Forelimb muscle (tissue), 1 donor: ENCODE measurements around the gene AKNA. TPM values are rescaled to one million over a fixed set of nuclear protein-coding genes. Genes with fewer than 3 reads are reported as not detected.
"Not testable (repeated sequence)": the region's sequence is repeated elsewhere in the genome, so short reads cannot be mapped to it uniquely, and the experiment has no call there.

Experiments used
- DNase-seq: peaks from one replicate; pipeline ENCODE4 v3.0.0-alpha.2; 2013; ENCODE audit warnings: low read depth
- polyA plus RNA-seq: library from polyadenylated mRNA; unstranded; fragments of 120-200 nt; gene quantifications from one replicate; pipeline ENCODE4 v1.2.1, GENCODE V29; 2013; ENCODE audit not compliant: insufficient read length

The AKNA gene
- polyA plus RNA-seq, 1 donor = 8.4 TPM

DNA sequence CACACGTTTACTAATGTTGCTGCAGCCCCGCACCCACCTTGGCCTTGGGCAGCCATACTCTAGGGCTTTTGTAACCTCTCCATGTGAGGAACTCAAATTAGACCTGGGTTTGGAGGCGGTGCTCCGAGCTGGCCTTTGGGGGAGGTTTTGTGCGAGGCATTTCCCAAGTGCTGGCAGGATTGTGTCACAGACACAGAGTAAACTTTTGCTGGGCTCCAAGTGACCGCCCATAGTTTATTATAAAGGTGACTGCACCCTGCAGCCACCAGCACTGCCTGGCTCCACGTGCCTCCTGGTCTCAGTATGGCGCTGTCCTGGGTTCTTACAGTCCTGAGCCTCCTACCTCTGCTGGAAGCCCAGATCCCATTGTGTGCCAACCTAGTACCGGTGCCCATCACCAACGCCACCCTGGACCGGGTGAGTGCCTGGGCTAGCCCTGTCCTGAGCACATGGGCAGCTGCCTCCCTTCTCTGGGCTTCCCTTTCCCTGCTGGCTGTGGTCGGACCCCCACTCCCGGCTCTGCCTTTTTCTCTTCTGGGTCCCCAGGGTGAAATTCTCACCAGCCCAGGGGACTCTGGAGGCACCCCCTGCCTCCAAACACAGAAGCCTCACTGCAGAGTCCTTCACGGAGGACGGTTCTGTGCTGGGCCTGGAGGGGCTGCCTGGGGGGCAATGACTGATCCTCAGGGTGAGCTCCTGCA is 64.8 kb downstream of the AKNA start, which contains the start of gene ORM1:
Gene ORM1, plus strand, starts transcription at position 268 of the 701 bp plus-strand sequence. Its CDS starts 36 bp downstream, at position 304.
- DNase-seq = not testable (repeated sequence)

DNA sequence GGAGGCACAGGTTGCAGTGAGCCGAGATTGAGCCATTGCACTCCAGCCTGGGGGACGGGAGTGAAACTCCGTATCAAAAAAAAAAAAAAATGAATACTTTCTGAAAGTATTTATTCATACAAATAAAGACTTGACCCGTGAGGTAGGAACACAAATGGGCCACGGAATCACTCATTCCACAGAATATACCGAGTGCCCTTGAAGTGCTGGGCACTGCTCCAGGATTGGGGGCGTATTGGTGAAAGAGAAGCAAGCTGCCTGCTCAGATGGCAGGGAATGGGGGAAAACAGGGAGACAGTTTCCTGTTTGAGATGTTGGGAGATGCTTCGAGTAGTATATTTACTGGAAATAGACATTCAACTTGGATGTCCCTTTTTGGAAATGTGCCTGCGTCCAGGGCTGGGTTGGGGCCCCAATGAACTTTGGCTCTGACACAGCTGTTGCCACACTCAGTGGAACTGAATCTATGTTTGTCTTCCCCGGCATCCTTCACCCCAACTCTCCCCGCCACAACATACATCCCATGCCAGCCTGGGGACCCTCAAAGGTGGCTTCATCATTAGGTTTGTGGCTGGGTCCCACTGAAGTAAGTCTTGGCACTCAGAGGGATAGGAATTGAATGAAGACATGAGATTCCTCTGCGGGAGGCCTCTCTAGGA is 65.5 kb downstream of the AKNA start:
- not testable (repeated sequence) for DNase-seq

DNA sequence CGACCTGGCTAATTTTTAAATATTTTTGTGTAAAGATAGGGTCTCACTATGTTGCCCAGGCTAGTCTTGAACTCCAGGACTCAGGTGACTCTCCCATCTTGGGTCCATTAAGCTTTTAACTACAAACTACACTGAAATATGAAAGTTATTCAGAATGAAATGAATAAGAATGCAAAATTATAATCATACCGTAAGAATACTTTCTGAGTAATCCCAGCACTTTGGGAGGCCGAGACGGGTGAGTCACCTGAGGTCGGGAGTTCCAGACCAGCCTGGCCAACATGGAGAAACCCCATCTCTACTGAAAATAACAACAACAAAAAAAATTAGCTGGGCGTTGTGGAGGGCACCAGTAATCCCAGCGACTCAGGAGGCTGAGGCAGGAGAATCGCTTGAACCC is 66.0 kb downstream of the AKNA start:
- DNase-seq = no peak

DNA sequence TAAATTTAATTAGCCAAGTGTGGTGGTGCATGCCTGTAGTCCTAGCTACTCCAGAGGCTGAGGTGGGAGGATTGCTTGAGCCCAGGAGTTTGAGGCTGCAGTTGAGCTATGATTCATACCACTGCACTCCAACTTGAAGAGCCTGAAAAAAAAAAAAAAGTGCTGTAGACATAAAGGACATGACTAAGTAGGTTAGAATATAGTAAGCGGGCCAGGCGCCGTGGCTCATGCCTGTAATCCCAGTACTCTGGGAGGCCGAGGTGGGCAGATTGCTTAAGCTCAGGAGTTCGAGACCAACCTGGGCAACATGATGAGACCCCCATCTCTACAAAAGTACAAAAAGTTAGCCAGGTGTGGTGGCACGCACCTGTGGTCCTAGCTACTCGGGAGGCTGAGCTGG is 67.1 kb downstream of the AKNA start:
- not testable (repeated sequence) for DNase-seq

DNA sequence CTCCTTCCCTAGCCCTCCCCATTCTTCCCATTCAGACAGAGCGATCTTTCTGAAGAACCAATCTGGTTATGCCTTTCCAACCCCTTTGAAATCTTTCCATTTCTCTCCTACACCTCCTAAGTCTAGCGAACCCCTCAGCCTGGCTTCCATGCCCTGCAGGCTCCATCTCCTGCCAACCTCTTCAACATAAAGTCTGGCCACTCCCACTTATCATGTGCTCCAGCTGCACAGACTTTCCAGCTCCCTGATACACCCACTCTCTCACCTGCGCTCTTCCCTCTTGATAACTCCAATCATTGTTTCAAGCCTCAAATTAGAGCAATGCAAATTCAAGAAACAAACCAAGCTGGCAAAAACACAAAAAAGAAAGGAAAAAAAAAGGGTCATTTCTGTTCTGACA is 68.6 kb downstream of the AKNA start:
- no peak for DNase-seq

DNA sequence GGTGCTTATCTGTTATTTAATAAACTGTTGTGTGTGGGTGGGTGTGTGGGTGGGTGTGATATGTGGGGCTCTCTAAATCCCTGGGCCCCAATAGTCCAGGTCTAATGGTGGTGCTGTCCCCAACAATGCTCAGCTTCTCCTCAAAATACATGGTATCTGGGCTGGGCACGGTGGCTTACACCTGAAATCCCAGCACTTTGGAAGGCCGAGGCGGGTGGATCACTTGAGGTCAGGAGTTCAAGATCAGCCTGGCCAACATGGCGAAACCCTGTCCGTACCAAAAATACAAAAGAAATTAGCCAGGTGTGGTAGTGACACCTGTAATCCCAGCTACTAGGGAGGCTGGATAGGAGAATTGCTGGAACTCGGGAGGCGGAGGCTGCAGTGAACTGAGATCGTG is 69.4 kb downstream of the AKNA start:
- no peak for DNase-seq

DNA sequence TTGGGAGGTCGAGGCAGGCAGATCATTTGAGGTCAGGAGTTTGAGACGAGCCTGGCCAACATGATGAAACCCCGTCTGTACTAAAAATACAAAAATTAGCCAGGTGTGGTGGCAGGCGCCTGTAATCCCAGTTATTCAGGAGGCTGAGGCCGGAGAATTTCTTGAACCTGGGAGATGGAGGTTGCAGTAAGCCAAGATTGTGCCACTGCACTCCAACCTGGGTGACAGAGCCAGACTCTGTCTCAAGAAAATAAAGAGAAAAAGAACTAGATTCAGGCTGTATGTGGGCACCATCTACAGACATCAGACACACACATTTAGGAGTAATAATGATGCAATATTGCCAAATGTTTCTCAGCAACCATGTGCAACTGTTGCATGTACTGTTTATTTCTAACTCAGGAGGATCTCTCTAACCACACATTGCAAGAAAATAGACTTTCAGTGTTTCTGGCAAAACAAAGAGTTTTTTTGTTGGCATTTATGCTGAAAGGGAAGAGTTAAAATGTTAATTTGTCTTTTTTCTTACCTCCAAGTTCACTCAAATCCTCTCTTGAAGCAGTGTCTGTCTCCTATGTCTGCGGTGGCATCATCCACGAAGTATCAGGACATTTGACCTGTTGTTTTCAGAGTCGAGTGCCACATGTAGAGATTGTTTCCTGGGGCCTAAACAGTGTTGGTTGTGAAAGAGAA is 70.0 kb downstream of the AKNA start:
- no peak for DNase-seq

DNA sequence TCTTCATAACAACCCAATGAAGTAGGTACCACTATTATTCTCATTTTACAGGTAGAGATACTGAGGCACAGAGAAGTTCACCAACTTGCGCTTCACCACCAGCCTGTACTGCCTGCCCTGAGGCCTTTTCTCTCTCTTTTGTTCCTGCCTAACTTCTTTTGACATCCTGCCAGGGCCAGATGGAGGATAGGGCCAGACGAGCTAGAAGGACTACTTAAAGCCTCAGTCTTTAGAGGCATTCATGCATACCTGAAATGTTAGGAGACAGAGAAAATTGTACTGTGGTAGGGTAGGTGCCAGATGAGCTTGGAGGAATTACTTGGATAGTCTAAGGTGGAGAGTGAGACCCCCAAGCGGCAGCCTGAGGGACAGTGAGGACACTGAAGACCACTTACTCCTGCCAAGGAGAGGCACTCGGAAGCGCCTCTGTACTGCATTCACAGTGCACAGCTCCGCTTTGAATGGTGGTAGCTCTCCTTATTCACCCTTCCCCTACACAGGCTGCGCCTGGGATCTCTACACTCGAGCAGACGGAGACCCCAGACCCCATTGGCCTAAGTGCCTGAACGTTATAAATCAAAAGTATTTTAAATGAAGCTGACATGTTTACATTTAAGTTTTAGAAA is 71.1 kb downstream of the AKNA start:
- no peak for DNase-seq

DNA sequence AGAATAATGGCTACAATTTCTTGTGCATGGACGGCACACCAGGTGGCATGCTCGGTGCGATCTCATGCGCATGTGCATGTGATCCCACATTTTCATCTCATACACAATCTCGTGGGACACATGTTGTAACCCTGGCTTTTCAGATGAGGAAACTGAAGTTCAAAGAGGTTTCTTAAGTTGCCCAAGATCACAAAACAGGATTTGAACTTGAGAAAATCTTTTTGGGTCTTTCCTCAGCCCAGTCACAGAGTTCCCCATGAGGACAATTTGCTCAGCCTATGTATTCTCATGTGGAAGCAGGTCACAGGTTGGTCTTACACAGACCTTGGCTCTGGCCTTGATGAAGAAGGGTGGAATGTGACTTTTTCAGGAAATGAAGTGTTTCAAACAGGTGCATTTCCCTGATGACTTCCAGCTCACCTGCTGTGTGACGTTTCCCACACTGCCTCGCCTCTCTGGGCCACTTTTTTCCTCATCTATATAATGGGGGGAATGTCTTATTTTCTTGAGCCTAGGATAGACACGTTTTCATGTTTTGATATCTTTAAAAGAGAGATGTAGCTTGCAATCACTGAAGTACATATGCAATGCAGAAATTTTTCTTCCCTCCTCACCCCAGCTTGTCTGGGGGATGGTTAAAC is 71.9 kb downstream of the AKNA start:
- DNase-seq = no peak

DNA sequence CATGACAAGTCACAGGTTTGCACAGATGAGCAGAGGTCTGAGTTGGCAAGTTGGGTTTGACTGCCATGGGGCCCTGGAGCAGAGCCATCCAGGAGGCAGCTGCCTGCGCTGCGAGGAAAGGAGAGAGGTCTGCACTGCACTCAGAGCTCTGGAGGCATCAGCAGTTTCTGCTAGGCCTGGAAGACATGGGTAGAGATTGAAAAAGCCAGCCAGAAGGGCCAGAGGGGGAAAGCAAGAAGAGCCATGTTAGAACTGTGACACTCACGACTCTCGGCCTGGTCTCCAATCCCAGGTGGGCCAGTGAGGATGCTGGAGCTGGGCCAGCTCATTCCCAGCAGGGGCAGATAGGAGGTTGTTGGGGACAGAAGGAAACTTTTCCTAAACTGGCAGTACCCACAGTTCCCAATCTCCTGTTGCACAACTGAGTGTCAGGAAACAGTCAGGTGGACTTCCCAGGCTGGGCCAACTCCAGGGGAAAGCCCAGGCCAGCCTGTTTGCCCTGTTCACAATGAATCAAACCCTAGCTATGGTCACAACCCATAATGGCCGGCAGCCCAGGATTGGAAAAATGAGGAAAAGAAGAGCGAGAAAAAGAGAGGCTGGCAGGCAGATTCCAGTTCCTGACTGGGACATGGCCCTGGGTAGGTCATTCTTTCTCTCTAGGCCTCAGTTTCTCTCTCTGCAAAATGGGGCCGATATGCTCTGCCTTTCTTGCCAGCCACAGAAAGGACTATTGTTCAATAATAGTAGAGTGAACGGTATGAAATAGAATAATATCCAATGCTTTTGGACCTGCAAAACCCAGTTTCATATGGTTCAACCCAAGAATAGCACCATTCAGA is 72.7 kb downstream of the AKNA start:
- no peak for DNase-seq

DNA sequence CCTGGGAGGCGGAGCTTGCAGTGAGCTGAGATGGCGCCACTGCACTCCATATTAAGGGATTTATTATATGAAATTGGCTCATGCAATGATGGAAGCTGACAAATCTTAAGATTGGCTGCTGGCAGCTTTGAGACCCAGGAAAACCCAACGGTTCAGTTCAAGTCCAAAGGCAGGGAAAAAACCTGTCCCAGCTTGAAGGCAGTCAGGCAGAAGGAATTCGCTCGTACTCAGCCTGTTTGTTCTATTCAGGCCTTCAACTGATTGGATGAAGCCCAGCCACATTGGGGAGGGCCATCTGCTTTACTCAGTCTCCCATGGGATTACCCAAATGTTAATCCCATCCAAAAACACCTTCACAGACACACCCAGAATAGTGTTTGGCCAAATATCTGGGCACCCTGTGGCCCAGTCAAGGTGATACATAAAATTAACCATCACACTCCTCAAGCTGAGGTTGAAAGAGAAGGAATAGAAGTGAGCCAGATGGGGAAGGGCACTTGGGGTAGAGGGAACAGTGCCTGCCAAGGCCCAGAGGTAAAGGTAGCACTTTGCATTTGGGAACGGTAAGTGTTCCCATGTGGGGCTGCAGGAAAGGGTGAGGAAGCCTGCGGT is 73.4 kb downstream of the AKNA start:
- DNase-seq = no peak

DNA sequence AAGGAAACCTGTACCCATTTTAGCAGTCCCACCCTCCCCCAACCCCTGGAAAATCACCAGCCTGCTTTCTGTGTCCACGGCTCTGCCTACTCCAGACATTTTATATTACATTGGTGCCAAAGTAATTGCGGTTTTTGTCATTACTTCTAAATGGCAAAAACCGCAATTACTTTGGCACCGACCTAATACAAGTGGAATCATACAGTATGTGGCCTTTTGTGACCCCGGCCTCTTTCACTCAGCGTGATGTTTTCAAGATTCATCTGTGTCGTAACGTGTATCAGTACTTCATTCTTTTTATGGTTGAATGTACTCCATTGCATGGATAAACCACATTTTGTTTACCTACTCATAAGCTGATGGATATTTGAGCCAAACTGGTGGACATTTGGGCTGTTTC is 74.6 kb downstream of the AKNA start:
- no peak for DNase-seq

DNA sequence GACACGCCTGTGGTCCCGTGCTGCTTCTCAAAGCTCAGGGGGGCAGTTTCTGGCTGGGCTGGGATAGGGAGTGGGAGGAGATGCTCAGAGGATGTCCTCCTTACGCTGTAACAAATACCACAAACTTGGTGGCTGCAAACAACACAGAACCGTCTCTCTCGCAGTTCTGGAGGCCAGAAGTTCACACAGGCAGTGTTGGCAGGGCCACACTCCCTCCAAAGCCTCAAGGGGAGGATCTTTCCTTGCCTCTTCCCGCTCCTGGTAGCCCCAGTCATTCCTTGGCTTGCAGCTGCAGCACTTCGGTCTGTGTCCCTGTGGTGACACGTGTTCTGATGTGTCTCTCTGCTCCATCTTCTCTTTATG is 75.3 kb downstream of the AKNA start:
- DNase-seq = no peak

DNA sequence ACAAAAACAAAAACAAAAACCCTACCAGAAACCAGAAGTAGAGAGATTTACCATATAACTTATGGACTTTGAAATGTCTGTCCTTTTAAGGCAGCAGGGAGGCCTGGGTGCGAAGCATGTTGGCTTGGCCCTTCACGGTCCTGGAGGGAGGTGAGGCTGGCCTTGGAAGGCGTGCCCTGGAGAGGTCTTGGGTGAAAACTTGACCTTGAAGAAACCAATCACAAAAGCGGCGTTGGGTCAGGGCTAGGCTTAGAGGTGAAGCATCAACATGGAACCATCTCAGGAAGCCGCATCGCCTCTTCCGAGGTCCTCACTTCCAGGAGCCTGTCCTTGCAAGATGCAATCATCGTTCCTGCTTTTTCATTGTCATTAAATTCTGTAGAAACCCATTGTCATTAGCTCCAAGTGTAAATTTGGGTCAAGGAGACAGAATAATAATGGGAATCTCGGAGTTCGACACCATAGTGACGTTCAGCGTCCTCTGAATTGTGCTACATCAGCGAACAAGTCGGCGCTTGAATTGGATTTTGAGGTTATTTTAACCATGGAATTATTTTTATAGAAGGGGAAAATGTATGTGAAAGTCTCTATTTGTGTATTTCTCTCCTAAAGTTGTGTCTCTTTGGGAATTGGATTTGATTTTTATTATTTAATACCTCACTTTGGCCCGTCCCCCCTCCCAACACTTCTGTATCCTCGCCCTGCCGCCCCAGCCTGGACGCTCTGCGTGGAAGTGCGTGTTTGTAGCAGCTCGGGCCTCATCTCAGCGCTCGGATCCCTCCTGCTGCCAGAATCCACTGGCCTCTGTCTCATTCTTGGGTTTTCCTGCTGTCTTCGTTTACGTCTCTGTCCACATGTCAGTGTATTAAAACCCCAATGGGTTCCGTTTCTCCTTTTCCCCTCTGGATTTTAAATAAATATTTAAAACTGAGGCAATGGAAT is 75.9 kb downstream of the AKNA start:
- no peak for DNase-seq

DNA sequence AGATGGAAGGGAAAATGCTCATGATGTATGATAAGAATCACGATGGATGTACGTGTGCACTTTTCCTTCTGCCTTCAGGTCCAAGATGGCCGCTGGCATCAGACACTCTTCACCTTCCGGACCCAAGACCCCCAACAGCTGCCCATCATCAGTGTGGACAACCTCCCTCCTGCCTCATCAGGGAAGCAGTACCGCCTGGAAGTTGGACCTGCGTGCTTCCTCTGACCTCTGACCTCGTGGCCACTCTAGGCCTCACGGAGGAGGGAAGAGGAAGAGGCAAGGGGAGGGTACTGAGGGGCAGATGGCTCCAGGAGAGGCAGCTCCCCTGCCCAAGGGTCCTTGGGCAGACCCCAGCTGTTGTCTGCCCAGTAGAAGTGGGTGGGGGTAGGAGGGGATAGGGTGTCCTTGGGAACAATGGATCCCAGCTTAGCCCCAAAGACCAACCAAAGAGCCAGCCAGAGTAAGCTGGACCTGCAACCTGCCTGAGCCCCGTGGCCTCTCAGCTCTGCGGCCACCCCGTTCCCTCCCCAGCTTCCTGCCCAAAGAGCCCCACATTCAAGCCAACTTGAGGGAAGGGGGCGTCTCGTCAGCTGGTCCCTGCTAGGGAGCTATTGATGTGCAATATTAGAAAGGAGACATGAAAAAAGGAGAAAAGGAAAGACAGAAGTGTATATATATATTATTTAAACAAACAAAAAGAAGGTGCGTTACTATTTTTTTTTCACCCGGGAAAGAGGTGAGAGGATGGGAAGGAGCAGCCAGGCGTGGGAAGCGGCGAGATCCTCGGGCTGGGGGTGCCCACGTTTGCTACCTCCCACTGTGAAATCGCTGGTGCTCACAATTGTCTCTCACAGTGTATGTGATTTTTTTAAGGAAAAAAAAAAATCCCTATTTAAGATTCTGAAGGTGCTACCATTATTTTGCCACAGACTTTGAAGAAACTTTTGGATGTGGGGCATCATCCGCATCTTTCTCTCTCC is 77.0 kb downstream of the AKNA start:
- no peak for DNase-seq

DNA sequence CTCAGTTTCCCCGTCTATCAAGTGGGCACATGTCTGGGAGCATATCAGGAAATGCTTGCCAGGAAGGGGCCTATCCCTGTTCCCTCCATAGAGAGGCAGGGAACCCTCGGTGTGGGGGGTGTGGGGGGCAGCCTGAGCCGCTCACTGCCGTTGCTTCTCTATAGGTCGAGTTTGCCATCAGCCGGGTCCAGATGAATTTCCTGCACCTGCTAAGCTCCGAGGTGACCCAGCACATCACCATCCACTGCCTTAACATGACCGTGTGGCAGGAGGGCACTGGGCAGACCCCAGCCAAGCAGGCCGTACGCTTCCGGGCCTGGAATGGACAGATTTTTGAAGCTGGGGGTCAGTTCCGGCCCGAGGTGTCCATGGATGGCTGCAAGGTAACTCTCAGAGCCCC is 78.7 kb downstream of the AKNA start:
- DNase-seq = no peak

DNA sequence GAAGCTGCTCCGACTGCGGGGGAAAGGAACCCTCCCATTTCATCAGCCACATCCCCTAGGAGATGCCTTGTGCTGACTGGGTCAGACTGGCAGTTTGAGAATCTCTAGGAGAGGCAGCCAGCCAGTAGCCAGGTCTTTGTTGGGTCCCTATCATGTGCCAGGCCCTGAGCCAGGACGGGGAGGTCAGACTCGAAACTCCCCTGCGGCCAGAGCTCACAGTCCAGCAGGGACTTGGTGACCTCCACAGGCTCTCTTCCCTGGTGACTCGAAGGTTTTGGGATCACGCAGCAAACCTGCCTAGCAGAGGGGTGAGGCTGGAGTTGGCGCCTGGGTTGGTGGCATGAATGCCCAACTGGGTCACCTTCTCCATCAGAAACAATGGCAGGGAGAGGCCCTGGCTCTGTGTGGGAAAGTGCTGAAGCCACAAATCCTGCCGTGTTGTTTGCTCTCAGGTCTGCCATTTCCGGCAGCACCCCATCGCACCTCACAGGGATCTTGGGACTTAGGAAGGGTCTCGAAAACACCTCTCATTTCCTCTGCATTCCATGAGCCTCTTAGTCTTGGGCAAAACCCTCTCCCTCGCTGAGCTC is 79.3 kb downstream of the AKNA start:
- no peak for DNase-seq

DNA sequence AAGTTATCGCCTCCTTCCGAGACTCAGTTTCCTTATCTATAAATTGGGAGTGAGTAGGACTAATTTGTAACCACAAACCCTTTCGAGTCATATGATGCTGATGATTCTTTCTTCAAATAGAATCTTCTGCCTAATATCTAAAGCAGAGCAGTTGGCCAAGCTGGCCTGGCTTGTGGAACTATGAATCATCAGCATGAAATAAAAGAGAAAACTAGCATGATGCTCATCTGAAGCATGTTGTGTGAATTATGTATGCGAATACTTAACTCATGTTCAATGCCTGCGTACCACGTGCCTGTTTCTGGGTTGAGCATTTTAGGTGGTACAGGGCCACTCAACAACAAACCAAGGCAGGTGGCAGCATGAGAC is 79.9 kb downstream of the AKNA start:
- DNase-seq = no peak
